Endodermal cell (in vitro differentiated cells): ENCODE data around the gene P2RY2. TPM values are rescaled to one million over a fixed set of nuclear protein-coding genes. Genes with fewer than 3 reads are reported as not detected.

ENCODE experiments used
- DNase-seq: peaks from one replicate; pipeline ENCODE4 v3.0.0-alpha.2; 2017
- H3K27ac ChIP-seq: 2 replicates; pipeline ENCODE4 v1.5.1; 2013; ENCODE audit warnings: mild to moderate bottlenecking, low read depth, low read length, moderate library complexity
- H3K27me3 ChIP-seq: 2 replicates; pipeline ENCODE4 v1.6.1; 2013; ENCODE audit warnings: mild to moderate bottlenecking, low read length, moderate library complexity; ENCODE audit not compliant: insufficient read depth, control insufficient read depth, poor library complexity, severe bottlenecking
- H3K36me3 ChIP-seq: 2 replicates; pipeline ENCODE4 v1.7.0; 2013; ENCODE audit warnings: mild to moderate bottlenecking, low read length, moderate library complexity; ENCODE audit not compliant: control insufficient read depth, insufficient read depth
- H3K4me1 ChIP-seq: one replicate; pipeline ENCODE4 v1.7.0; 2013; ENCODE audit warnings: low read length; ENCODE audit not compliant: control insufficient read depth, insufficient read depth
- H3K4me3 ChIP-seq: 2 replicates; pipeline ENCODE4 v1.5.1; 2013; ENCODE audit warnings: mild to moderate bottlenecking, low read length, moderate library complexity
- H3K9ac ChIP-seq: 2 replicates; pipeline ENCODE4 v1.6.1; 2013; ENCODE audit warnings: mild to moderate bottlenecking, low read length, moderate library complexity; ENCODE audit not compliant: poor library complexity, severe bottlenecking; ENCODE audit errors: extremely low read depth
- H3K9me3 ChIP-seq: 2 replicates; pipeline ENCODE4 v1.6.1; 2013; ENCODE audit warnings: mild to moderate bottlenecking, low read length, moderate library complexity; ENCODE audit not compliant: control insufficient read depth
- H3K27ac Mint-ChIP-seq: 2 replicates; pipeline ENCODE4 v1.8.0; 2020; ENCODE audit warnings: mixed read lengths
- H3K27me3 Mint-ChIP-seq: 2 replicates; pipeline ENCODE4 v1.8.0; 2021; ENCODE audit warnings: mild to moderate bottlenecking, mixed read lengths; ENCODE audit not compliant: insufficient read depth
- H3K36me3 Mint-ChIP-seq: 2 replicates; pipeline ENCODE4 v1.8.0; 2020; ENCODE audit warnings: low read depth, mixed read lengths
- H3K4me1 Mint-ChIP-seq: 2 replicates; pipeline ENCODE4 v1.8.0; 2020; ENCODE audit warnings: mixed read lengths
- H3K4me3 Mint-ChIP-seq: 2 replicates; pipeline ENCODE4 v1.8.0; 2020; ENCODE audit warnings: mild to moderate bottlenecking, moderate library complexity, mixed read lengths
- H3K9me3 Mint-ChIP-seq: 2 replicates; pipeline ENCODE4 v1.8.0; 2020; ENCODE audit warnings: mild to moderate bottlenecking, mixed read lengths
- WGBS, 2 experiments: methylation state at CpG; one replicate each; pipeline versions ENCODE4 v1.1.5 to v1.1.7; 2013; ENCODE audit warnings: missing lambda C conversion rate in 2 of 2, mixed read lengths in 1 of 2; ENCODE audit not compliant: insufficient coverage in 1 of 2, insufficient read length in 1 of 2; 5-methylcytosine and 5-hydroxymethylcytosine counted together
- total RNA-seq, 2 donors: library from RNA; stranded (reverse); fragmentation: NEBNext Ultra II Directional in 1 of 2; extraction: Animal tissue kit (Norgen Biotek cat#: 25700) in 1 of 2; gene quantifications; 2 replicates in 1 of 2; 3 replicates in 1 of 2; pipeline ENCODE4 v1.2.1, GENCODE V29; 2021
- TF ChIP-seq, protein P1 (sequence below): fragments of 200-600 bp; sonication (generic); conservative IDR thresholded peaks from 2 replicates; pipeline ENCODE4 v1.5.0; 2021; ENCODE audit warnings: antibody characterized with exemption, mild to moderate bottlenecking

P2RY2 gene
- total RNA-seq, 2 donors from 2014 or later: 0.60 to 0.62 TPM

DNA sequence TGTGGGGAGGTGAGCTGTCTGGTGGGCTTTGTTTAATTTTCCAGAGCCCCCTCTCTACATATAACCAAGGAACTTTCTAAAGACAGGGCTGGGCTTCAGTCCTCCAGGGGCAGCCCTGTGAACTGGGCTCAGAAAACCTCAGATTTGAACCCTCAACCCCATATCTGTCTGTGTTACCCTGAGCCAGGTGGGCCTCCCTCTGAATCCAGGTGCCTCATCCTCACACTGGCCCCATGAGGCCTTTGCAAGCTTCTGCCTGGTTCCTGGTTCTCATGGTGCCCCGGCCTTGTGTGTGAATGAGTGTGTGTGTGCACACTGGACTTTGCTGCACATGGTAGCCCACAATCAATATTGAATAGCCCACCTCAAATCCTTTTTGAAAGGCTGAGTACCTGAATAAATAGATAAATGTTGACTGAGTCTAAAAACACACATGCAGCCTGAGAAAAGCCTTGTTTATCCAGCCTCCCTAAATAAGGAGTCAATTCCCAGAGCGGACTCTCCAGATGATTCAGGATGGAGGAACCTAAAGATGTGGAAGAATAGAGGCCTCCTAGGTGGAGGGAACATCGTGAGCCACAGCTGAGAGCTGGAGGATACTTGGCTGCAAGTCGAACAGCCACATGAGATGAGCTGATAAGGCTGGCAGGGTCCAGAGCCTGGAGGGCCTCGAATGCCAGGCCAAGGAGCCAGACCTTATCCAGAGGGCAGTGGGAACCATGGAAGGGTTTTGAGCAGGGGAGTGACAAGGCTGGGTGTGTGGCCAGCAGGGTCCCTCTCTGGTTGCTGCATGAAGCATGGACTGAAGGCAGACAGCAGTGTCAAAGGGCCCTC is 28.1 kb upstream of the P2RY2 start:
- Histone ChIP-seq H3K4me3 (no peak overlapping the region), H3K27ac (no peak overlapping the region), H3K9me3 (no peaks in the 10 kb centered on the region), H3K36me3 (no peaks in the 10 kb centered on the region), H3K9ac (no peak overlapping the region), H3K4me1 (no peaks in the 10 kb centered on the region), H3K27me3 (no peaks in the 10 kb centered on the region)
- TF ChIP-seq, protein P1, sequence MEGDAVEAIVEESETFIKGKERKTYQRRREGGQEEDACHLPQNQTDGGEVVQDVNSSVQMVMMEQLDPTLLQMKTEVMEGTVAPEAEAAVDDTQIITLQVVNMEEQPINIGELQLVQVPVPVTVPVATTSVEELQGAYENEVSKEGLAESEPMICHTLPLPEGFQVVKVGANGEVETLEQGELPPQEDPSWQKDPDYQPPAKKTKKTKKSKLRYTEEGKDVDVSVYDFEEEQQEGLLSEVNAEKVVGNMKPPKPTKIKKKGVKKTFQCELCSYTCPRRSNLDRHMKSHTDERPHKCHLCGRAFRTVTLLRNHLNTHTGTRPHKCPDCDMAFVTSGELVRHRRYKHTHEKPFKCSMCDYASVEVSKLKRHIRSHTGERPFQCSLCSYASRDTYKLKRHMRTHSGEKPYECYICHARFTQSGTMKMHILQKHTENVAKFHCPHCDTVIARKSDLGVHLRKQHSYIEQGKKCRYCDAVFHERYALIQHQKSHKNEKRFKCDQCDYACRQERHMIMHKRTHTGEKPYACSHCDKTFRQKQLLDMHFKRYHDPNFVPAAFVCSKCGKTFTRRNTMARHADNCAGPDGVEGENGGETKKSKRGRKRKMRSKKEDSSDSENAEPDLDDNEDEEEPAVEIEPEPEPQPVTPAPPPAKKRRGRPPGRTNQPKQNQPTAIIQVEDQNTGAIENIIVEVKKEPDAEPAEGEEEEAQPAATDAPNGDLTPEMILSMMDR: no peak
- H3K27me3 Mint-ChIP-seq: no peaks in the 10 kb centered on the region
- no peak overlapping the region for H3K4me3 Mint-ChIP-seq
- H3K4me1 Mint-ChIP-seq: no peaks in the 10 kb centered on the region
- no peak for DNase-seq
- no peak overlapping the region for H3K27ac Mint-ChIP-seq
- WGBS, 2 experiments: 84 to 92% methylated on average over 3 to 4 of the region's 5 CpGs
- H3K36me3 Mint-ChIP-seq: no peaks in the 10 kb centered on the region
- no peaks in the 10 kb centered on the region for H3K9me3 Mint-ChIP-seq

DNA sequence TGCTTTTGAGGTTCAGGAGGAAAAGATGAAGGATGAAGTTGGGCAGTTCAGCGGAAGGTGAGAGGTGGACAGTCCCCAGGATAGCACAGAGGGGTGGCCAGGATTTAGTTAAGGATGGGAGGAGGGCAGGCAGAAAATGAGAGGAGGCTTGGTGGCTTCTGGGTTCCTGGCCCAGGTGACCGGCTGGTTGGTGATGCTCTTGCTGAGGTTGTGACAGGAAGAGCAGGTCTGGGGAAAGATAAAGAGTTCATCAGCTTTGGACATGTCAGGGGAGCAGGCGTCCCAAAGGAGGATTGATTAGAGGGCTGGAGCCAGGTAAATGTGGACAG is 27.6 kb upstream of the P2RY2 start:
- H3K4me3 ChIP-seq: no peak overlapping the region
- Mint-ChIP-seq H3K27me3 (no peaks in the 10 kb centered on the region), H3K9me3 (no peaks in the 10 kb centered on the region), H3K4me3 (no peak overlapping the region), H3K4me1 (no peaks in the 10 kb centered on the region), H3K27ac (no peak overlapping the region), H3K36me3 (no peaks in the 10 kb centered on the region)
- H3K9me3 ChIP-seq: no peaks in the 10 kb centered on the region
- no peak overlapping the region for H3K9ac ChIP-seq
- no peaks in the 10 kb centered on the region for H3K27me3 ChIP-seq
- no peak overlapping the region for H3K27ac ChIP-seq
- TF ChIP-seq, protein P1: no peak
- H3K4me1 ChIP-seq: no peaks in the 10 kb centered on the region
- no peak for DNase-seq
- WGBS, 2 experiments: 99 to 100% methylated on average over 3 of the region's 3 CpGs
- no peaks in the 10 kb centered on the region for H3K36me3 ChIP-seq

DNA sequence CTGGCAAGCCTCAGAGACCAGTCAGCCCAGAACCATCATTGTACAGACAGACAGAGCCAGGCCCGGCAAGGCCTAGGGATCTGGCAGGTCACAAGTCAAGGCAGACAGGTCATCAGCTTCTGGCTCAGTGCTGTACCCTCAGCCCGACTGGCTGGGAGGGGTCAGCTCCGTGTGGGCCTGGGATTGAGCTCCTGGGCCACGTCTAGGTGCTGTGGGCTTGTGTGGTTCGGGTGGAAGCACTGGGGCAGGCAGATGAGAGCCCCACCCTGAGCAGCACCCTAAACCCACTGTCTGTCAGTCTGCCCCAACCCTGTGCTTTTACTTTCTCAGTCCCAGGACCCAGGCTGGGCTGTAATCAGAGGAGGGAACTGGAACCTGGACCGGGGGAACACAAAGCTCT is 26.9 kb upstream of the P2RY2 start:
- no peaks in the 10 kb centered on the region for H3K36me3 Mint-ChIP-seq
- H3K27ac Mint-ChIP-seq: no peak overlapping the region
- Histone ChIP-seq H3K4me1 (no peaks in the 10 kb centered on the region), H3K36me3 (no peaks in the 10 kb centered on the region), H3K9me3 (no peaks in the 10 kb centered on the region), H3K4me3 (no peak overlapping the region), H3K9ac (no peak overlapping the region), H3K27me3 (no peaks in the 10 kb centered on the region), H3K27ac (no peak overlapping the region)
- 86 to 91% methylated on average over 4 to 6 of the region's 6 CpGs for WGBS, 2 experiments
- no peaks in the 10 kb centered on the region for H3K4me1 Mint-ChIP-seq
- no peaks in the 10 kb centered on the region for H3K9me3 Mint-ChIP-seq
- H3K4me3 Mint-ChIP-seq: no peak overlapping the region
- DNase-seq: no peak
- TF ChIP-seq, protein P1: no peak
- H3K27me3 Mint-ChIP-seq: no peaks in the 10 kb centered on the region
